Measurements from ENCODE around the gene PSMD5. TPM values are rescaled to one million over a fixed set of nuclear protein-coding genes. Genes with fewer than 3 reads are reported as not detected.

PSMD5 gene
- polyA plus RNA-seq, 1 of the 3 experiments (the other 2 are of a cell fraction): 13.7 TPM

- TF ChIP-seq GABPA (IDR thresholded peaks at IDR 0.05; ENCODE audit: low read depth) (0 out of 2 replicates have a peak, but pooled peaks have one; percentile 31), EP300 (IDR thresholded peaks at IDR 0.05; ENCODE audit: borderline replicate concordance in 1 of 2, low read depth in 1 of 2, low read length in 1 of 2) (peak in 1 of 2 experiments; percentile 85; a peak in 2 of 4 replicates), CHD2 (IDR thresholded peaks at IDR 0.05; ENCODE audit: low read length, partially characterized antibody) (peak; percentile 35), IRF3 (IDR thresholded peaks at IDR 0.05; ENCODE audit: low read depth, low read length) (no peak), RXRA (IDR thresholded peaks at IDR 0.05; ENCODE audit: borderline replicate concordance, low read depth) (peak; percentile 69; the same call in 1 of the 2 replicates), FOXJ3 (CRISPR knock-in tag; IDR thresholded peaks at IDR 0.05) (peak; percentile 34; the same call in 1 of the 2 replicates), FOXM1 (IDR thresholded peaks at IDR 0.05; ENCODE audit: low read depth) (peak; percentile 99), MEF2A (IDR thresholded peaks at IDR 0.05; ENCODE audit: borderline replicate concordance, low read depth) (no peak), USF1 (IDR thresholded peaks at IDR 0.05; ENCODE audit: borderline replicate concordance, low read depth) (no peak), EZH2phosphoT487 (IDR thresholded peaks at IDR 0.05; ENCODE audit: borderline replicate concordance, low read depth) (no peak), TEAD4 (IDR thresholded peaks at IDR 0.05; ENCODE audit: borderline replicate concordance, insufficient read depth) (0 out of 2 replicates have a peak, but pooled peaks have one; percentile 41), YY1 (IDR thresholded peaks at IDR 0.05; ENCODE audit: low read depth) (peak; percentile 57; the same call in 1 of the 2 replicates)
Measured at GRCh38 chr9:120875954-120876841, 33.5 kb upstream of the PSMD5 start (continued).

- POLR2A ChIA-PET: interaction anchor here (0.7 to 1.7 kb wide), 6 partner anchors 13 to 82 kb away, joined by 3 to 8 read pairs (median 4); partner anchors contain the start of gene FBXW2
- WGBS (ENCODE audit: low lambda C conversion rate): 35% methylated on average over 7 of the region's 7 CpGs
- Histone ChIP-seq H3K4me1 (ENCODE audit: control insufficient read depth in 1 of 2, insufficient read depth in 2 of 2, low read depth in 1 of 2, low read length in 1 of 2) (peaks cover 15 to 28% of the 10 kb centered on the region in 2 experiments; a peak in 3 of 4 replicates), H3K79me2 (ENCODE audit: insufficient read depth) (peaks cover 26% of the 10 kb centered on the region), H3K27ac (ENCODE audit: low read depth in 2 of 2, low read length in 1 of 2) (peak overlapping the region; percentile 86 to 90), H3K9me3 (no peaks in the 10 kb centered on the region), H3K27me3 (ENCODE audit: insufficient read depth) (no peaks in the 10 kb centered on the region), H2AFZ (ENCODE audit: low read depth) (peak overlapping the region; percentile 56; the same call in 1 of the 2 replicates), H3K9me2 (no peaks in the 10 kb centered on the region), H3K36me3 (replicated peaks in 1 of 2; ENCODE audit: control insufficient read depth in 1 of 2, insufficient read depth in 2 of 2, low read length in 1 of 2) (peaks cover 6 to 19% of the 10 kb centered on the region in 2 experiments), H3K4me3 (ENCODE audit: low read depth in 2 of 2, low read length in 1 of 2) (peak overlapping the region; percentile 65 to 74), H3F3A (replicated peaks; ENCODE audit: insufficient read depth) (peaks cover 5% of the 10 kb centered on the region), H3K9ac (peak overlapping the region; percentile 99), H3K4me2 (peak overlapping the region; percentile 94), H4K20me1 (ENCODE audit: insufficient read depth) (no peaks in the 10 kb centered on the region)
- TF ChIP-seq MXI1 (IDR thresholded peaks at IDR 0.05; ENCODE audit: low read depth, low read length): 0 out of 2 replicates have a peak, but pooled peaks have one; percentile 5
- TF ChIP-seq RXRA (IDR thresholded peaks at IDR 0.05; ENCODE audit: borderline replicate concordance, low read depth): no peak
- CTCF ChIA-PET: interaction anchor here (0.6 to 3.3 kb wide), 5 partner anchors 45 to 420 kb away, joined by 3 to 12 read pairs (median 3); no protein-coding TSS in a partner anchor
- peak; percentile 36 for DNase-seq
Measured at GRCh38 chr9:120875643-120875953, 32.9 kb upstream of the PSMD5 start.

Measured in SK-N-SH (cell line).